ENCODE measurements around the gene UQCC2.

DNA sequence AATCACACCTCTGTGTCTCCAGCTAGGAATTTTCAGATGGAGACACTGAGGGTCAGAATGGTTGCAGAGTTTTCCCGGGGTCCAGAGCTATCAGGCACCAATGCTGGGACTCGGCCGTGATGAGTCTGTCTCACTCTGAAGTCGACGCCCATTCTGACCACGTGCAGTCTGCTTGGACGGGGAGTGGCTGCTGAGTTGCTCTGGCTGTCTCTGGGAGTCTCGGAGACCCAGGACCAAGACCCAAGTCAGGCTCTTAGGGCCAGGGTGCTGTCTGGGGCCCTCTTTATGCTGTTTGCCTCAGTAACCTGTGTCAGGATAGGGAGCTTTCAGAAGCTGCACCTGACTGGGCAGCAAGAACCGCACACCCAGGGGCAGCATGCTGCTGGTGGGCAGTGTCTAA is 30.6 kb upstream of the UQCC2 start:
- TF ChIP-seq CTCF (conservative IDR thresholded peaks at IDR 0.05) (no peak), EZH2 (IDR thresholded peaks at IDR 0.05; ENCODE audit: low read depth) (no peak)

Measured in PC-9 (cell line).